Gastrocnemius medialis (tissue), 4 donors: ENCODE data around the gene SEMA5B. TPM values are rescaled to one million over a fixed set of nuclear protein-coding genes. Genes with fewer than 3 reads are reported as not detected.

ENCODE experiments used
- ATAC-seq, 2 donors: fragments of 150-250 bp; one replicate each; pipeline ENCODE4 v1.9.1; 2016
- DNase-seq, 2 donors: peaks; one replicate each; pipeline ENCODE4 v3.0.0-alpha.2; 2019
- H3K27ac ChIP-seq, 4 donors: fragments of 200-600 bp; sonication (generic); 1 replicate in 1 of 4; 2 replicates in 3 of 4; pipeline ENCODE4 v1.5.1; 2016 to 2018; ENCODE audit warnings: mild to moderate bottlenecking in 2 of 4, moderate library complexity in 1 of 4
- H3K27me3 ChIP-seq, 3 donors: fragments of 200-600 bp; sonication (generic) in 2 of 3; 1 replicate in 1 of 3; 2 replicates in 2 of 3; pipeline versions ENCODE4 v1.5.1 to v1.6.0; 2016 to 2019; ENCODE audit warnings: mild to moderate bottlenecking in 1 of 3, moderate library complexity in 1 of 3
- H3K36me3 ChIP-seq, 2 donors: fragments of 200-600 bp; sonication (generic) in 1 of 2; one replicate each; pipeline ENCODE4 v1.5.1; 2017 to 2018
- H3K4me1 ChIP-seq, 2 donors: fragments of 200-600 bp; sonication (generic) in 1 of 2; one replicate each; pipeline ENCODE4 v1.5.1; 2016 to 2017; ENCODE audit warnings: mild to moderate bottlenecking in 2 of 2
- H3K4me3 ChIP-seq, 4 donors: fragments of 200-600 bp; sonication (generic) in 3 of 4; 1 replicate in 1 of 4; 2 replicates in 3 of 4; pipeline ENCODE4 v1.5.1; 2016 to 2019; ENCODE audit warnings: mild to moderate bottlenecking in 2 of 4
- H3K9me3 ChIP-seq, 3 donors: fragments of 200-600 bp; sonication (generic) in 2 of 3; 1 replicate in 1 of 3; 2 replicates in 2 of 3; pipeline ENCODE4 v1.5.1; 2016 to 2019
- POLR2A ChIP-seq, 2 donors: fragments of 450-650 bp; IDR thresholded peaks; one replicate each; pipeline ENCODE4 v1.6.1; 2017; ENCODE audit warnings: antibody characterized with exemption in 2 of 2, mild to moderate bottlenecking in 2 of 2, moderate library complexity in 2 of 2
- in situ Hi-C, 4 donors: fragments of 200-750 bp; cut with MboI; loops; one replicate each; pipeline versions ENCODE4 v1.15.0 to v1.8.0; 2017; ENCODE audit warnings: low sequenced_read_pairs in 4 of 4
- intact Hi-C: fragments of 100-400 bp; cut with DNase I; formaldehyde crosslinking; loops from one replicate; pipeline ENCODE4 v1.15.1; 2023; ENCODE audit warnings: low total_unique reads
- total RNA-seq, 4 donors: library from RNA; depleted of rRNA; stranded (reverse); fragments of >200 nt; gene quantifications; one replicate each; pipeline versions ENCODE4 v1.1.0 to v1.2.3, GENCODE V29; 2016
- TF ChIP-seq, protein P1 (sequence below), 5 experiments: fragments of 450-650 bp in 3 of 5; fragments of 200-600 bp in 2 of 5; sonication (generic) in 2 of 5; IDR thresholded peaks in 4 of 5; conservative IDR thresholded peaks in 1 of 5; 1 replicate in 4 of 5; 2 replicates in 1 of 5; pipeline ENCODE4 v1.5.1; 2016 to 2019; ENCODE audit warnings: antibody characterized with exemption in 5 of 5, mild to moderate bottlenecking in 3 of 5, moderate library complexity in 3 of 5

SEMA5B gene
- total RNA-seq, 4 donors from 2014 or later, result 0.10 to 0.26 TPM; not detected in 2

DNA sequence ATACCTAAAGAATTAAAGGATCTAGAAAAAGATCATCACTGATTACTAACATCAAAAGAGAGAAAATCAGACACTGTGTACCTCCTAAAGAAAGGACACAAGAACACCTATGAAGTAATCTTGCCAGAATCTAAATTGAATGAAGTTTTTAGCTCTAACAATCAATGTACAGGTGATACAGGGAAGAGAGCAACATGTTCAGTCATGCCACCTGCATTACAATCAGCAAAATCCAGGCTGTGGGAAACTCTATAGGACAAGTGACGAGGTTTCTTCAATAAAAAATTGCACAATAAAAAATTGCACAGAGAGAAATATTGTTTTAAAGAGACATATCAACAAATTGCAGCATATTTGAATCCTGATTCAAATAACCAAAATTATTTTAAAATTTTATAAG is 93.3 kb downstream of the SEMA5B start:
- intact Hi-C loops (no loop called here), in situ Hi-C loops (loop anchor here in 2 of 4 donors (25.0 kb wide), 1 partner anchor 328 kb away; no protein-coding TSS in a partner anchor)
- ATAC-seq (no peak), DNase-seq (no peak)
- H3K27ac ChIP-seq, result no peak overlapping the region
- H3K4me3 ChIP-seq, result no peak overlapping the region
- TF ChIP-seq, protein P1, sequence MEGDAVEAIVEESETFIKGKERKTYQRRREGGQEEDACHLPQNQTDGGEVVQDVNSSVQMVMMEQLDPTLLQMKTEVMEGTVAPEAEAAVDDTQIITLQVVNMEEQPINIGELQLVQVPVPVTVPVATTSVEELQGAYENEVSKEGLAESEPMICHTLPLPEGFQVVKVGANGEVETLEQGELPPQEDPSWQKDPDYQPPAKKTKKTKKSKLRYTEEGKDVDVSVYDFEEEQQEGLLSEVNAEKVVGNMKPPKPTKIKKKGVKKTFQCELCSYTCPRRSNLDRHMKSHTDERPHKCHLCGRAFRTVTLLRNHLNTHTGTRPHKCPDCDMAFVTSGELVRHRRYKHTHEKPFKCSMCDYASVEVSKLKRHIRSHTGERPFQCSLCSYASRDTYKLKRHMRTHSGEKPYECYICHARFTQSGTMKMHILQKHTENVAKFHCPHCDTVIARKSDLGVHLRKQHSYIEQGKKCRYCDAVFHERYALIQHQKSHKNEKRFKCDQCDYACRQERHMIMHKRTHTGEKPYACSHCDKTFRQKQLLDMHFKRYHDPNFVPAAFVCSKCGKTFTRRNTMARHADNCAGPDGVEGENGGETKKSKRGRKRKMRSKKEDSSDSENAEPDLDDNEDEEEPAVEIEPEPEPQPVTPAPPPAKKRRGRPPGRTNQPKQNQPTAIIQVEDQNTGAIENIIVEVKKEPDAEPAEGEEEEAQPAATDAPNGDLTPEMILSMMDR (IDR thresholded peaks at IDR 0.05 in 4 of 5, conservative IDR thresholded peaks at IDR 0.05 in 1 of 5), result no peak
- TF ChIP-seq POLR2A (IDR thresholded peaks at IDR 0.05), result no peak
- H3K9me3 ChIP-seq, result no peaks in the 10 kb centered on the region
- no peaks in the 10 kb centered on the region for H3K27me3 ChIP-seq
- no peaks in the 10 kb centered on the region for H3K4me1 ChIP-seq
- no peaks in the 10 kb centered on the region for H3K36me3 ChIP-seq

DNA sequence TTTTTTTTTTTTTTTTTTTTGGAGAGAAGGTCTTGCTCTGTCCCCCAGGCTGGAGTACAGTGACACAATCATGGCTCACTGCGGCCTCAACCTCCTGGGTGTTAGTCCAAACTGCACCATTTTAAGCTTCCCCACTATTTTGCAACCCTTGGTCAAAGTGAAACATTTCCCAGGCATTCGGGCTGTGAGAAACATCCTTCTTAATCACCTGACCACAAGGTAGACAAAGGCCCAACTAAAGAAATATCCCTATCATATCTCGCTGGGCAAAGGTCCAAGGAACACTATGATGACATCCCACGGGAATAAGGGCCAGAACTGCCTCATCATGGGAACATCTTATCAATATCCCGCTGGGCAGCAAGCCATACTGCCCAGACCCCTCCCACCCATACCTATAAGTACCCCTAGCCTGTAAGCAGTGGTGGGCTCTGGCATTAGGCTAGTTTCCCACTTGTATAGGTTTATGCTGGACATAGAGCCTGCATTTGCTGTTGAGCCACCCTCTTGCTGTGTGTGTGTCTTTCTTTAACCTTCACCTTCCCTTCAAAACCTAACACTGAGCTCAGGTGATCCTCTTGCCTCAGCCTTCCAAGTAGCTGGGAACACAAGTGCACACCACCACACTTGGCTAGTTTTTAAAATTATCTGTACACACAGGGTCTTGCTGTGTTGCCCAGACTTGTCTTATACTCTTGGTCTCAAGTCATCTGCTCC is 95.2 kb downstream of the SEMA5B start:
- TF ChIP-seq, protein P1 (IDR thresholded peaks at IDR 0.05 in 4 of 5, conservative IDR thresholded peaks at IDR 0.05 in 1 of 5), result no peak
- no peak for TF ChIP-seq POLR2A (IDR thresholded peaks at IDR 0.05)

DNA sequence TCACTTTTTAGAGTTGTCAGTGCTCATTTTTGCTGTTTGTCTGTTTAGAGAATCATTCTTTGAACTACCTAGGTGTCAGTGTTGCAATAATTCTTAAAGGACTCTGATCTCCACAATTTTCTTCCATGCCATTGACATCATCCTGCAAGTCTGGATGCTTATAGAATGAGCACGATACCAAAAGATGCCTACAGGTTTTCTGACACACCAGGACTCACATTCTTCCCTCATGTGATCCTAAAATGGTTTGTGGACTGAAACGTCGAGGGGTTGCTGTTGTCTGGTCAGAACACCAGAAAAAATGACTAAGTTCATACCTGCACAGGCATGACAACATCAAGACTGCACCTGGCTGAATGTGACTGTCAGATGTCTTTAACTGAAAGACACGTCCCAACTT is 95.9 kb downstream of the SEMA5B start:
- in situ Hi-C loops (loop anchor here in 2 of 4 donors (25.0 kb wide), 1 partner anchor 331 kb away; no protein-coding TSS in a partner anchor), intact Hi-C loops (no loop called here)
- Histone ChIP-seq H3K4me1 (no peaks in the 10 kb centered on the region), H3K4me3 (no peak overlapping the region), H3K27ac (no peak overlapping the region), H3K27me3 (no peaks in the 10 kb centered on the region), H3K36me3 (no peaks in the 10 kb centered on the region), H3K9me3 (no peaks in the 10 kb centered on the region)
- DNase-seq (no peak), ATAC-seq (no peak)
- no peak for TF ChIP-seq POLR2A (IDR thresholded peaks at IDR 0.05)
- TF ChIP-seq, protein P1 (IDR thresholded peaks at IDR 0.05 in 4 of 5, conservative IDR thresholded peaks at IDR 0.05 in 1 of 5), result no peak

More for the DNA sequence above, 95.2 kb downstream of the SEMA5B start:
- Histone ChIP-seq H3K9me3 (no peaks in the 10 kb centered on the region), H3K27ac (no peak overlapping the region), H3K4me3 (no peak overlapping the region), H3K36me3 (no peaks in the 10 kb centered on the region), H3K4me1 (no peaks in the 10 kb centered on the region), H3K27me3 (no peaks in the 10 kb centered on the region)
- DNase-seq (no peak), ATAC-seq (no peak)
- in situ Hi-C loops (loop anchor here in 2 of 4 donors (25.0 kb wide), 1 partner anchor 330 kb away; no protein-coding TSS in a partner anchor), intact Hi-C loops (no loop called here)

DNA sequence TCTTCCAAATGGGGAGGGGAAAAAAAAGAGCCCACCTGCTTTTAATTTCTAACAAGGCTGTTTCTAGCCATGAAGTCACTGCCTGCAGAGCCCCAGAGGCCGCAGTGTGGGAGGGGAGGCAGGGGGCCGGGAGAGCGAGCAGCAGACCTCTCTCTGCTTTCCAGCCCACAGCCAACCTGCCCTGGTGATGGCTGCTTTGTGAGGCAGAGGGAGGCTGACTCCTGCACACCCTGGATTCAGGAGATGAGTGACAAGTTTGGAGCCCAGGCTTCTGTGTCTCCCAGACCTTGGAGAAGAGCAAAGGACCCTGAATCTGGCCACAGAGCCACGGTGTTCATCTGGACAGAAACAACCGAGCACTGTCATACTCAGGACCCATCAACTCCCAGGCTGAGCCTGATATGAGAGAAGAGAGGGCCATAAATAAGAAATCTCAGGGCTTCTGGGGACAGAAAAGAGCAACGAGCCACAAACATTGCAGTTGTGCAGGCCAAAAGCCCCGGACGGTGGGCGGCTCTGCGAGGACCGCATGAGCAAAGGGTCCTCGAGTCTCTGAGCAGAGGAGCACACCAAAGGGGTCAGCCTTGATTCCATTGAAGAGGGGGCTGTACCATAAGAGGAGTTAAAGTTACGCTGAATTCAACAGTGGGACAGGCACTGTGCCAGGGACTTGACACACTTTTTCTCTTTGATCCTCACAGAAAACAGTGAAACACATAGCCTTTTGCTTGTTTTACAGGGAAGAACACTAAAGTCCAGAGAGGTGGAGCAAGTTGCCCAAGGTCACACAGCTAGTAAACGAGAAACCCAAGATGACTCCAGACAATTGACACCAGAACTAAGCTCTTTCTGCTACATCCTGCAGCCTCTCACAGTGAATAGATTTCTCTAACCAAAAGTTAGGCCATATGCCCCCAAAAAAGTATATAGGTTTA is 97.2 kb downstream of the SEMA5B start:
- H3K4me3 ChIP-seq, result no peak overlapping the region
- TF ChIP-seq, protein P1 (IDR thresholded peaks at IDR 0.05 in 4 of 5, conservative IDR thresholded peaks at IDR 0.05 in 1 of 5), result no peak
- TF ChIP-seq POLR2A (IDR thresholded peaks at IDR 0.05), result no peak
- in situ Hi-C loops, result loop anchor here in 2 of 4 donors (25.0 kb wide), 1 partner anchor 332 kb away; no protein-coding TSS in a partner anchor
- no peaks in the 10 kb centered on the region for H3K9me3 ChIP-seq
- no peaks in the 10 kb centered on the region for H3K36me3 ChIP-seq
- DNase-seq (no peak), ATAC-seq (no peak)
- H3K4me1 ChIP-seq, result no peaks in the 10 kb centered on the region
- no peaks in the 10 kb centered on the region for H3K27me3 ChIP-seq
- intact Hi-C loops, result no loop called here
- no peak overlapping the region for H3K27ac ChIP-seq
